Measurements from ENCODE around the gene CUL3.

Gene CUL3

DNA sequence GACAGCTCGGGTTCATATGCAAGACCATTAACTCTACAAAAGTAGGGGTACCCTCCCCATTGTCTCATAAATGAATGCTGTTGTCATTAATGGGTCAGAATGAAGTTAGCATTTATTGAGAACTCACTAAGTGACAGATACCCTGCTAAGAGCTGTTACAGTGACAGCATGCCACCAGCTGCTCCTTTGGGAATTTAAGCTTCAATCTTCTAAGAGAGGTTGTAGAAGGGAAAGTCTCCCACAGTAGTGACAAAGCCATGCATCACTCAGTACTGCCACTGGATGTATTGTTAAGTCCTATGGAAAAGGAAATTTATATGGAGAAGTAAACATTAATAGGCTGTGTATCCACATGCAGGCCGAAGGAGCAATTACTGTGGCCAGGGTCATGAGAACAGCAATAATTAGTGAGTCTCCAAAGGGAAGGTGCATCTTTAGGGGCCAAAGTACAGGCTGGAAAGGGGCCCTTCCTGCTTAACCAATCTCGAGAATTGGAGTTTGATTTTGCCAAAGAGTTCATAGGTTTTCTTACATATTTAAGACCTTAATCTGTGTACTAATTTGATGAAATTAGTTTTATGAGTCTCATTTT, 118.8 kb downstream of the CUL3 start:
- no peak for DNase-seq

- DNase-seq, result no peak
These were observed 123.8 kb downstream of the CUL3 start for GRCh38 chr2:224461391-224461790.

DNA sequence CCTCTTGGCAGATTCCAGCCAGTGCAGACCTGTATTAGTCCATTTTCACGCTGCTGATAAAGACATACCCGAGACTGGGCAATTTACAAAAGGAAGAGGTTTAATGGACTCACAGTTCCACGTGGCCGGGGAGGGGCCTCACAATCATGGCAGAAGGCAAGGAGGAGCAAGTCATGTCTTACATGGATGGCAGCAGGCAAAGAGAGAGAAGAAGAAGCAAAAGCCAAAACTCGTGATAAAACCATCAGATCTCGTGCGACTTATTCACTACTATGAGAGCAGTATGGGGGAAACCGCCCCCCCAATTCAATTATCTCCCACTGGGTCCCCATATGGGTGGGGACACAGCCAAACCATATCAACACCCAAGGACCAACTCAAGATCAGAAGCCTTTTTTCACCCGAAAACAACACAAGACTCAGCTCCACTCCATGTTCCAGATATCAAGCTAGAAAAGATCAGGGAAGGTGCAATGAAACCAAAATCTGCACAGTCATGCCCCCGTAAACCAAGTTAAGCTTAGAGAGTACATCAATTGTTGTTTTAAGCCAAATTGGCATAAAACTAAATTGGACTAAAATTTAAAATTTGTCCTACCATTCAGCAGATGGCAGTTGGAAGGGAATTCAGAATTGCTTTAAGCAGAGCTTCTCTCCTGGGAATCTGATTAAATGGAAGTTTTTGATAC, 127.6 kb downstream of the CUL3 start:
- no peak for DNase-seq

DNA sequence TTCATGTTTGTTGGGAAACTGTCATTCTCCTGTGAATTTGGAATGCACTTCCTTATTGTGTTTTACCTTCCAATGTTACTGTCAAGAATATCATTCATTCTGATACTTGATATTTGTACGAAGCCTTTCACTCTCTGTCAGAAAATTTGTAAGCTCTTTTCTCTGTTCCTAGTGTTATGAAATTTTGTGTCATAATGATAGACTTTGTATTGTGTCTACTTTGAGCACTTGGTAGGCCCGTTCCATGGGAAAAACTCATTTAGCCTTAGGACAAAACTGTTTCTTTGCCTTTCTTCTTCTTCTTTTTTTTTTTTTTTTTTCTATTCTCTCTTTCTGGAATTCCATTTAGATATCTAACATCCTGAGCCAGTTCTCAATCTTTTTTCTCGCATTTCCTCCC, 131.3 kb downstream of the CUL3 start:
- no peak for DNase-seq

DNA sequence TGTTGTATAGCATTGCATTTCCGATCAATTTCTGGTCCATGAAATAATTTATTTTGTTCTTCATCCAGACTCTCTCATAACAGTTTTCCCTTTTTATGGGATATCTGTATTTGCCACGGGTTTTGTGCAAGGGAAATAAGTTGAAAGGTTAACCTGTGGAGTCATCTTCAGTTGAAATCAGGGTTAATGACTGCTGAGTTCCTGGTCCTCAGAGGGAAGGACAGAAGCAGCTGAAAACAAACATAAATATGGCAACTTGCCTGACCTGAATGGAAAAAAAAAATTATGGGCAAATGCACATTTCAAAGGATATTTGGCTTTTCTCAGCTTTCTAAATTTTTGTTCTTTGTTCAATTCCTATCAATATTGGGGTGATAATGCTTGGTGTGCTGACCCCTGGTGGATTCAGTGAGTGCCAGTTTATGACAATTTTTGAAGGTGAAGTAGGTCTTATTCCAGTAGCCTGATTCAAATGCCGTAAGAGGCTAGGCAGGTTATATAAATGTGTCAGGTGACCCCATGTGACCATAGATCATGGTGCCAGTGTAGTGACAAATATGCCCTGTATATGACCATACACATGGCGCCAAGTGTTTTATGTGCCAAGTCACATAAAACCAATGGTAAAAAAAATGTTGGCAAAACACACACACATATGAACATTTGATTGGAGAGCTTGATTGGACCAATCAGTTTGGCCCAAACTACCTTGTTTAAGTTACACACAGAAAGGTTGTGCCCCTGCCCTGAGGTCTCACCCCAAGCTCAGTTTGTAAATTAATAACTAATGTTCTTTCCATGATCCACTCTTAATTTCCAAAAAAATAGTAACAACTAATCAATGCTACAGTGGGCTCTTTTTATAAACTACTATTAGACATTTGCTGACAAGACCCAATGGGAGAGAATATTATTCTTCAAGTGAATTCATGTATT, 135.7 kb downstream of the CUL3 start:
- no peak for DNase-seq

GRCh38 chr2:224448236-224448635, 136.9 kb downstream of the CUL3 start:
- no peak for DNase-seq

DNA sequence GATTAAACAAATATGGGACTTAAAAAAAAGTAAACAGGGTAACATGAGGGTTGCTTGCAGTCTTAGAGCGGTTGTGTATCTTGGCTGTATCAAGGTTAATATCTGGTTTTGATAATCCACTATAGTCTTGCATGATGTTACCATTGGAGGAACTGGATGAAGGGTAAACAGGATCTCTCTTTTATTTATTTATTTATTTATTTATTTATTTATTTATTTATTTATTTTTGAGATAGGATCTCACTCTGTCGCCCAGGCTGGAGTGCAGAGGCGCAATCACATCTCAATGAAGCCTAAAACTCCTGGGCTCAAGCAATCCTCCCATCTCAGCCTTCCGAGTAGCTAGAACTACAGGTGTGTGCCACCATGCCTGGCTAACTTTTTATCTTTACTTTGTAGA, 140.4 kb downstream of the CUL3 start:
- no peak for DNase-seq

GRCh38 chr2:224444021-224444420, 141.1 kb downstream of the CUL3 start:
- DNase-seq, result no peak

GRCh38 chr2:224442071-224442967, 142.8 kb downstream of the CUL3 start:
- DNase-seq, result peak; percentile 20

DNA sequence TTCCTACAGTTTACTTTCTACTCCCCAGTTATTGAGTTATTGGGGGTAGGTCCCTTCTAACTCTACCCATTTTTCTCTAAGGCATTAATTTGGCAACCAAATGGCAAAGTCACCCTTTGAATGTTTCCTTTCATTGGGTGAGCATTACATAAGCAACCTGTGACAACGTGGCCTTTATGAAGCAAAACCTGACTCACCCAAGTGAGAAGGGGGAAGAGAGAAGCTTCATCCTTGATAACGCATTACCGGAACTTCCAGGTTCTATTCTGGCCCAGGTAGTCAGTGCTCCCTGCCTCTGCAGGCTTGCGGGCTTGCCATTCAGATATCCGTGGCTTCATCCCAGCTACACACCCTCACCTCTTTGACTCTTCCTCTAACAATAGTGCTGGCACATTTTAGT, 144.2 kb downstream of the CUL3 start:
- no peak for DNase-seq

GRCh38 chr2:224438726-224439125, 146.4 kb downstream of the CUL3 start:
- DNase-seq, result no peak

- DNase-seq, result no peak
These were observed 148.5 kb downstream of the CUL3 start for GRCh38 chr2:224436634-224437033.

GRCh38 chr2:224434618-224435017, 150.5 kb downstream of the CUL3 start:
- no peak for DNase-seq

DNA sequence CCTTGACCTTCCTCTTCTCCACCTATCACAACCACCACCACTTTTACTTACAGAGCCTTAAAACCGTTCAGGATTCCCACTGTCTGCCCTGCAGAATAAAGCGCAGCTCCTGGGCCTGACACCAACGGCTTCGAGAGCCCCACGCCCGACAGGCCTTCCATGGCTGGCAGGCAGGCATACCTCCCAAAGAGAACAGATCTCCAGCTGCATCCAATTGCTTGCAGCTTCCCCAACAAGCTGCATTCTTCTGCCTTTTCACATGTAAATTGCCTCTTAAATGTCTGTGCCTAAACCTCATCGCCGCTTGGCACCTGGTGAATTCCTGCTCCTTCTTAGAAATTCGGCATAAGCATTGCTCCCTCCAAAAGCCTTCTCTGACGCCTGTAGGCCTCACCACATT, 151.7 kb downstream of the CUL3 start:
- DNase-seq, result no peak

- DNase-seq, result no peak
These were observed 153.1 kb downstream of the CUL3 start for GRCh38 chr2:224432003-224432579.

GRCh38 chr2:224429441-224429810, 155.7 kb downstream of the CUL3 start:
- no peak for DNase-seq

- DNase-seq, result no peak
These were observed 156.2 kb downstream of the CUL3 start for GRCh38 chr2:224428787-224429440.

DNA sequence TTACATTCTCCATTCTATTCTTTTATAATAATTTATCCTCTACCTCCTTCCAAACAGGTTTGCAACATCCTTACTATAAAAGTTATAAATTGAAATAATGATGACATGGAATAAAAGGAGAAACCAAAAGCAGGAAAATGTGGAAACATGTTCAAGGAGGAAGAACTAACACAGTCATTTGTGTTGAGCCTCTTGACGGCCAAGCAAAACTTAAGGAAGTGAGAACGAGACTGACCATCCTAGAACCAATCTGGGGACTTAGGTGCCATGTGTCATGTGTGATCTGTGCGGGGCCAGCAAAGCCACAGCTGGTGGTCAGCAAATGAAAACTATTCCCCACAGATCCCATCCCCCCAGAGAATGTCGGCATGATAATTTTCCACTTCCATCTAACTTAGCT, 157.7 kb downstream of the CUL3 start:
- DNase-seq, result no peak

DNA sequence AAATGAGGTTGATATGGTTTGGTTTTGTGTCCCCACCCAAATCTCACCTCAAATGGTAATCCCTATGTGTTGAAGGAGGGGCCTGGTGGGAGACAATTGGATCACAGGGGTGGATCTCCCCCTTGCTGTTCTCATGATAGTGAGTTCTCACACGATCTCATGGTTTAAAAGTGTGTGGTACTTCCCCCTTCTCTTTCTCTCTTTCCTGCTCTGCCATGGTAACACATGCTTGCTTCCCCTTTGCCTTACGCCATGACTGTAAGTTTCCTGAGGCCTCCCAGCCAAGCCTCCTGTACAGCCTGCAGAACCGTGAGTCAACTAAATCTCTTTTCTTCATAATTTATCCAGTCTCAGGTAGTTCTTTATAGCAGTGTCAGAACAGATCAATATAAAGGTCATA, 158.5 kb downstream of the CUL3 start:
- DNase-seq, result no peak

- no peak for DNase-seq
These were observed 164.1 kb downstream of the CUL3 start for GRCh38 chr2:224421065-224421464.
